GM19452 (cell line): ENCODE measurements around the gene NFYA.
A peak's percentile ranks its signal among the peaks of the same experiment; 100 is the strongest.

ENCODE experiments used
- ATAC-seq: cut with Tn5 transposase; IDR thresholded peaks from one replicate; pipeline ENCODE4 v1.9.1; 2021; ENCODE audit not compliant: unreplicated experiment

The NFYA gene

DNA sequence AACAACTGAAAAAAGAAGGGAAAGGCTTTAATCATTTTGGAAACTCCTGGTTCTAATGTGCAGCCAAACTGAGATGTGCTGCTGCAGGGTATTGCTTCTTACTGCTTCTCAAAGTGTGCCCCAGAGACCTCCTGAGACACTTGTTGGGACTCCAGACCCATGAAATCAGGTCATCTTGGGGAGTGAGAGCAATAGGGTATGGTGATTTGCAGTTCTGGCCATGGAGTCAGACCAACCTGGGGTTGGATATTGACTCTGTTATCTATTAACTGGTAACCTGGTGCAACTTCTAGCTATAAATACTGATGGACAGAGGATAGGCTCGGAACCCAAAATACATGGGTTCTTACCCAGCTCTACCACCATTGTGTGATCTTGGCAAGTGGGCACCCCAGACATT, 26.7 kb upstream of the NFYA start:
- no peak for ATAC-seq

DNA sequence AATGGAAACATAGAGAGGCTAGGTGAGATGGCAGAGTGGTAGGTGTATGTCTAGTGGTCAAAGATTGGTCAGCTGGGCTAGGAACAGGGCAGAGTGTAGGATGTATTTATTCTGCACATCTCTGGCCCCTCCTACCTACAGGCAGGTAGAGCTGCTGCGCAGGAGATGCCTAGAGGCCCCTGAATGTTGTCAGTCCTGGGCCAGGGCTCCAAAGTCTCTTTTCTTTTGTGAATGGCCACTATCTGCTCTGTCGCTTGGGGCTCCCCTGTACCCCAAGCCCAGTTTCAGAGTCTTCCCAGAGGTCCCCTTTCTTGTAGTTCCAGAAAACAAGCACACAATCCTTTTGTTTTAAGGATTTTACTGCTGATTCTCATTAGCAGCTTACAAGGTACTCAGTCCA, 25.5 kb upstream of the NFYA start:
- no peak for ATAC-seq

DNA sequence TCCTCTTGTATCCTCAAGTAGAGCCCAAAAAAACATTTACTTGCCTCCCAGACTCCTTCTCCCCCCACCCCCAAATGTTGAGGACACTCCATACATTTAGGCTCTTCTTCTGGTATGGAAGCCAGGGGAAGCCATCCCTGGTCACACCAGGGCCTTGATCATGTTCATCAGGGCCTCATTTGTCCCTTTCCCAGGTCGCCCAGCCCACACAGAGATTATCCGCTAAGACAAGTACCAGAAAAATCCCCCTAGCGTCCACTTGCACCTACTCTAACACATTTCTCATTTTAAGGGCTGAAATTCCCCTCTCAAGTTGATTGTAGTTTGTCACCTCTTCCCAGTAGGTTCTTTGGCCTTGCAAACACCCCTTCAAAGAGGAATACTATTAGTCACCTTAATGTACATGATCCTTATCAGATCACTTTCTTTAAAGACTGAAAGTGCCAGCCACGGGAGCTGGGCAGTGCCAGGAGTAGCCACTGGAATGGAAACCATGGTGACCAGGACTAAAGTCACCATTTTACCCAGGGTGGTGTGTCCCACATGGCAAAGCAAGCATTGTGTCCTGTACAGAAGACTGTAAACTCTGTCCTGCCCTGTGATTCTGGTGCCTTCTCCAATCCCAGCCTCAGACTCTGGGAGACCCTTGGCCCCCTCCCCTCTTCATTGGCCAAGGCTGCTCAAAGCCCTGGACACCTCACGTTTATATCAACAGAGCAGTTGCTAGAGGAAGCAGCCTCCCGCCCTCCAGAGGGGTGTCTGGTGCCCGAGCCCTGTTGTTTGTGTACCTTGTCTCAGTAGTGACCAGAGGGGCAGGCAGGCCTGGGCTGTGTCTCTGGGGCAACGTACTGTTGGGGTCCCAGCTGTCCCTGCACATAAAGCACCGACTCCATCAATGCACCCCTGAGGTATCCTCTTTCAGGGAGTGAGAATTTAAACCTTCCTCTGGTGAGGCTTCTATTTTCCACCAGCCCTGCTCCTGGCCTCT, 24.7 kb upstream of the NFYA start:
- no peak for ATAC-seq

DNA sequence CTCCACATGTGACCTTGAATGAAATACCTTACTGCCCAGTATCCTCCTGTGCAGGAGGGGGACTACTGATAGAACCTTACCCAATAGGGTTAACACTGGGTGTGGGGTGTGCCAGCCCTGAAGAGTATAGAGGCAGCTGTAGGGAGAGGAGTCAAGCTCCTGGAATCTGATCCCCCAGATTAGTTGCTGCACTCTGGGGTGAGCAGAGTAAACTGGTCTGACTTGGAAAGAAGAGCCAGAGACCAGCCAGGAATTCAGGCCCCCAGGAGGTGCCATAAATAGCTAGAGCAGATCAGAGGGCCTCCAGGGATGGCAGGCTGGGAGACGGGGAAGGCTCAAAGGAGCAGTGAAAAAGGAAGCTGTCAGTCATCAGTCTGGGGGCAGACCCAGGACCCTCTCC, 23.3 kb upstream of the NFYA start:
- ATAC-seq, result no peak

DNA sequence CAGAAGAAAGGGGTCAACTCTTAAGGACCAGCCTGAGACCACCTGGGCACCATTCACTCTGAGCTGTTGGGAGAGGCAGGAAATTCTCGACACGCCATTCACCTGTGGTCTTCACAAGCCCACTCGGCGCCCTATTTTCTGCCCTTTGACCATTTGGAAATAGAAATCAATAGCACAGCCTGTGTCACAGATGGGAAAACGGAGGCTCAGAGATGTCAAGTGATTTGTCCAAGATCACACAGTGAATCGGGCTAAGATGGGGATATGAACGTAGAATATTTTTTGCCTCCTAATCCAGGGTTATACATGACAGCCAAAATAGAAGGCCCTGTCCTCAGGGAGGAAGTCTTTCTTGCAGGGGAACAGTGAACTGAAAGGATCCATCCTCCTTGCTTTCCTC, 22.8 kb upstream of the NFYA start:
- ATAC-seq, result no peak

DNA sequence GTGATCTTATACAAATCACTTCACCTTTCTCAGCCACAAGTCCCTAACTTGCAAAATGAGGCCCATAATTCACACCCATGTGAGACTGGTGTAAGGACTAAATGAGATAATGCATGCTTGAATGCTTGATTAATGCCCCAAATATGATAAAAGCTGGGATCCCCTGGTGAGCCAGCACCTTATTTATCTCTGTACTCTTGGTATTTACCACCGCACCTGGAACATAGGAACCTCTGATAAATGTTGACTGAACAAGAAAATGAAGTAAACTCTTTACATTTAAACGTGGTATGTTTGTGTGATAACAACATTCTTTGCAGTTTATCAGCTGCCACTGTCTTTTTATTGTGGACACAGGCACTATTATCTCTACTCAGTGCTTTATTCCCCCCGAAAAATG, 22.2 kb upstream of the NFYA start:
- no peak for ATAC-seq

DNA sequence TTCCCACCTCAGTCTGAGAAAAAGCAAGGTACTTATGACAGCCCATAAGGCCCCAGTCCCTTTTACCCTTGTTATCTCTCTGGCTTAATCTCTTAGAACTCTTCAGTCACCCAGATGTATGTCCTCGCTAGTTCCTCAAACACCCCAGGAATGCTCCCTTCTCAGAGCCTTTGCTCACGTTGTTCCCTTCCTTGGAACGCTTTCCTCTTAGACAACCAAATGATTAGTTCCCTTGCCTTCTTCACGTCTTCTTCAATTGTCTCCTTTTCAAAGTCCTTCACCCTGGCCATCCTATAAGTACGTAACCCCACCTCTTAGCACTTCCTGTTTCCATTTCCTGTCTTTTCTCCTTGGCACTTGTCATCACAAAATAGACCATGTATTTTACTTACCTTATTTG, 20.9 kb upstream of the NFYA start:
- no peak for ATAC-seq

DNA sequence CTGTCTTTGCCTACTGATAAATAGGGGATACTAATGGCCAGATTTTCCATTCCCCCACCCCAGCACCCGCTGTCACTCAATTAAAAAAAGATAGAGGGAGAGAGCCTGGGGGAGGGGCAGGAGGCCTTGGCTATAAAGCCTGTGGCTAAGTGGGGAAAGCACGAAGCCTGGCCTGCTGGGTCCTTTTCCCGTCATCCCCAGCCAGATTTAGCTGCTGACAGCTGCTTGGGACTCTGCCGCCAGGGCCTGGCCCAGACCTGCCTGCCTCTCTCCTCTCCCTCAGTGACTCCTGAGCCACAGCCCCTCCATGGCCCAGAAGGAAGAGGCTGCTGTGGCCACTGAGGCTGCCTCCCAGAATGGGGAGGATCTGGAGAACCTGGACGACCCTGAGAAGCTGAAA, 19.7 kb upstream of the NFYA start, which contains the start of gene APOBEC2:
Gene APOBEC2, plus strand, starts transcription at position 162 of the 400 bp plus-strand sequence. Its CDS starts 146 bp downstream, at position 308.
- ATAC-seq, result no peak

DNA sequence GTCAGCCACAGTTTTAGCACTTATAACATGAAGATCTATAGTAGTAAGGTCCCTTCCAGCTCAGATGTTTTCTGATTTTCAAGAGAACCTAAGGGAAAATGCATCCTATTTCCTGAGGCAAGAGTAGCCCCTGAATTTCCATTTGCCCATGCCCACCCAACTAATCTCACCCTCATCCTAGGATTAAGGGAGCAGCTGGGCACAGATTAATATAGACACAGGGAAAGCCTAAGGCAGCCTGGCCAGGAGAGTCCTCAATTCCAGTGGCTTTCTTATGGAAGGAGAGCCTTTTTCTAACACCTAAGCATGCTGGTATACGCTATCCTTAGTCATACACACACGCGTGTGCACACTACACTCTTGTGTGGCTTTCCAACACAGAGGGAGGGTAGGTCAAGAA, 18.3 kb upstream of the NFYA start:
- no peak for ATAC-seq

DNA sequence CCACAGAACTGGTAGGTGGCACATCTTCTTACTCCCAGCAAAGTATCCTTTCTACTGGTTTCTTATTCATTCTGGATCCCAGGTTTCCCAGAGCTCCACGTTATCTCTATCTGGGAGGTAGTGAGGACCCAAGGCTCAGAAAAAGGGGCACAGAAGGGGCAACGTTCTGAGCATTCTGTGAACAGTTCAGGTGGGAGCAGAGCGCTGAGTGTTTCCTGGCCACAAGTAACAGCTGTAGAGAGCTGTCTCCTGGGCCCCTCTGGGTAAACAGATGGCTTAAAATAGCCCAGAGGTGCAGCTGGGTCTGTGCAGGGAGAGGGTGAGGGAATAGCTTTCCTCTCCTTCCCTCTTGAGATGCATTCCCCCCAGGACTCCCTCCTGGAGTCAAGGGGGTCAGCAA, 17.6 kb upstream of the NFYA start:
- no peak for ATAC-seq

DNA sequence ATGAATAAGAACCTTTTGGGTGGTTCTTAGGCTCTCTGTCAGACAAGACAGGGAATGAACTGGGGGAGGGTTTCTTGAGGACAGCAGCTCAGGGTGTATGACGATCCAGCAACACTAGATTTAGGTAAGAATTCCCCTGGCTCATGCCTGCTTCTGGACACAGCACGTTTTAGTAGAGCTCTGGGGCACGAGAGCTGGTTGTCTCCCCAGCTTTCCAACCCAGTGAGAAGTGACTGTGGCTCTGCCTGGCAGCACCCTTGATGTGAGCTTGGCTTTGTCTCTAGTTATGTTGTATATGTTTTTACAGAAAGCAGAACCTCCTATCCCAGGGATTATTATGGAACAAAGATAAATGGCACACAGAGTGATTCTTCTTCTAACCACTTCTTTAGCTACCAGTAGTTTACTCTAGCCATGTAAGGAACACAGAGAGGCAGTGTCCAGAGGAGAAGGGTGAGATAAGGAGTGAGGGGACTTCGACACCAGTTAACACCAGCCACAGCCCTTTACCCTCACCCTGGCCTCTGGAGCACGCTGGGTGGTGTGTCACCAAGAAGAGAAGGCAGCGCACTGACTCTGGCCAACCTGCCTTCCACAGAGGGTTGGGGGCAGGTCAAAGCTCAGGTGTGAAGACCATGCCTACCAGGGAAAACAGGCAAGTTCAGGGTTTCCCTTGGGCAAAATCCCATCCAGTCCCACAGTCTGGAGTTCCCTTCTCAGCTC, 15.8 kb upstream of the NFYA start:
- ATAC-seq, result no peak

DNA sequence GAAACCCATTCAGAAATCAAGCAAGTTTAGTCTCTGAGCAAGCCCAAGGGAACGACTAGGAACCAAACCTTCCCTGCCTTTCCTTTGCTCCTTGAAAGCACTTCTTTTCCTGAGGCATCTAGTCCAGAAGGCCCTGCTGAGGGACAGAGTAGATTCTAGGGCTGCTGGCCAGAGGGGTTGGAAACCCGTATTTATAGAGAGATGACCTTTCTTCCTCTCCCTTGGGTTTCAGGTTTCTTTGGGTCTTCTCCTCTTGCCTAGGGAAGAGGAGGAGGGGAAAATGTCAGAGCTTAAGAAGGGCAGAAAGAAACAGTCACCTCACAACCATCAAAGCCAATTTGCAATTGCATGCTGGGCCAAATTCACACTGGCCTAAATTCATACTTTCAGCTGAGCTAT, 14.0 kb upstream of the NFYA start:
- no peak for ATAC-seq

DNA sequence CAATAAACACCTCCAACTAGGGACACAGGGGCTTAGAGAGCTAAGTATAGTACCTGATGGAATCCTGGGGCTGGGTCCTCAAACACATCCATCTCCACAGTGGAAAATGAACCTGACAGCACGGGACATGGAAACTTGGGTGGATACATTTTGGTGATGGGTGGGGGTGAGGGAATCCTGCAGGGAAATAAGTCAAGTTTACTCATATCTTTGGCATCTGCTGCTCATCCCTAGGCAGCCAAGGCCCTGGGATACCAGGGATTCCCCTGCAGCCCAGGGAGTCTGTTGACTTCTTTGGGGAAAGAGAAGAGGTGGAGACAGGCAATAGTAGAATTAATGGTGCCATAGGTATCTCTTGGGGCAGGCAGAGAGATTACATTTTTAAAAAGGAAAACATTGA, 13.2 kb upstream of the NFYA start:
- no peak for ATAC-seq

DNA sequence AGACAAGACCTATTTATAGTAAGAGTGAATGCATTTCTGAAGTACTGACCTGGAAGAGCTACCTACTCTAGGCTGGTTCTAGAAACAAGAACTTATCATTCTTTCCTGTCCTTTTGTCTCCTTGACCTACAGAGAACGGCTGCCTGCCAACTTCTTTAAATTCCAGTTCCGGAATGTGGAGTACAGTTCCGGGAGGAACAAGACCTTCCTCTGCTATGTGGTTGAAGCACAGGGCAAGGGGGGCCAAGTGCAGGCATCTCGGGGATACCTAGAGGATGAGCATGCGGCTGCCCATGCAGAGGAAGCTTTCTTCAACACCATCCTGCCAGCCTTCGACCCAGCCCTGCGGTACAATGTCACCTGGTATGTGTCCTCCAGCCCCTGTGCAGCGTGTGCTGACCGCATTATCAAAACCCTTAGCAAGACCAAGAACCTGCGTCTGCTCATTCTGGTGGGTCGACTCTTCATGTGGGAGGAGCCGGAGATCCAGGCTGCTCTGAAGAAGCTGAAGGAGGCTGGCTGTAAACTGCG, 11.5 kb upstream of the NFYA start:
- no peak for ATAC-seq

DNA sequence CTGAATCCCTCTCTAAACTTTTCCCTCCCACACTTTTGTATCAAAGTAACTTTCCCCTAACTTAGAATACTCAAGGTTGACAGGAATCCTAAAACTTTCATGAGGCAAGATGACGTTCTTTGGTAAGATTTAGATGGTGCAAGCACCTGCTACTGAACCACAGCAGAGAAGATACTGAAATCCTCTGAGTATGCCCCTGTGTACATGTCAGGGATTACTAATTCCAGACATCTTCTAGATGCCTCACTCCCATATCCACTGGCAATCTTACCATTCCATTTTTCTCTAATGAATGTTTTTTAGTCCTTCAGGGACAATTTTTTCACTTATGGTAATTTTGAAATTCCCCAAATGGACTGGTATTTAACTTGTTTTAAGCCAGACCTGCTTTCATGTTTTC, 10.7 kb upstream of the NFYA start:
- no peak for ATAC-seq

DNA sequence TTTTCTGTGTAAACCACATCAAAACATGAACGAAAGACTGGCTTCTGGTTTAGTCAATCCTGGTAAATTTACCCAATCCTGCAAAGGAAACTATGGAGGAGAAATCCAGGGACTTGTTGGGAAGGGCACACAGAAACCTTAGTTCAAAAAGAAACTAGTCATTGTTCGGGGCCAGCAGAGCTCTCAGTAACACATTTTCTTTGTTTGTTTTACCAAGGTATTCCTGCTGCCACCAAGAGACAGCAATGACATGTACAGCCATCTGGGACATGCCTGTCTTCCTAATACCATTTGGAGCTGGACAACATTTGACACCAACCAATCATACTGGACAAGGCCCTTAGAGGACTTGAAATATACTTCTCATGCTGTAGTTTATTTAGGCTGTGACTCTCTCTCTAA, 8.9 kb upstream of the NFYA start:
- no peak for ATAC-seq

DNA sequence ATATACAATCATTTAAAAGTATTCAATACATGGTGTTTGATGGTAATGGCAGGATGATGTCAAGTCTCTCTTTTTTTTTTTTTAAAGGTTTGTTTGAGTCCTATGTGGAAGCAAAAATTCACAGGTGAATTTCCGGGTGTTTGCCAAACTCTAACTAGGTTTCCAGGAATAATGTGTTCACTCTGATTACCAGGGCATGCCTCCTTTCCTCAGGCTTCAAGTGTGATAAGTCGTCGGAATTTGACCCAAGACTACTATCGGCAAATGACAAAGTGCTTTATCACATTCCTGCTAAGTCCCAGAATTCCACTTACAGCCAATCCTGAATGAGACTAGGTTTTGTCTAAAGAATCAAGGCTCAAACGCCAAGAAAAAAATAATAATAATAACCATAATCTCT, 7.9 kb upstream of the NFYA start:
- ATAC-seq, result no peak

DNA sequence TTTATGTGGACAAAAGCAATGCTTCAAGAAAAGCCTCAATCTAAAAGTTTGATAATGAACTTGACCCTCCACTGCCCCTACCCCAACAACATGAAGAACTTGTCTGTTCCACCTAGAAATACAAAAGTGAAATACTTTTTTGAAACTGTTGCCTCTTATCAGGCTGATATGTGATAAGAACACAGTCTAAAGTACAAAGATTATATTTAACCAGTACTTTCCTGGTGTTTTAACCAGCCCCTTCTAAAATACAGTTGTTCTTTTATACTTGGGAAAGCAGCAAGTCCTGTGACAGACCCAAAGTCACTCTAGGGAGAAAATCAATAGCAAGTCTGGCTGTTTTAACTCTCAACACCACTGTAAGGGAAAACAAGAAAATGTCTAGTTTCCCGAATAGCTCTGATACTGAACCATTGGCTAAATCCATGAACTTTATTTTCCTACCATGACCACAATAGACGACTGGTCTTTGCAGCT, 7.2 kb upstream of the NFYA start:
- ATAC-seq, result no peak

DNA sequence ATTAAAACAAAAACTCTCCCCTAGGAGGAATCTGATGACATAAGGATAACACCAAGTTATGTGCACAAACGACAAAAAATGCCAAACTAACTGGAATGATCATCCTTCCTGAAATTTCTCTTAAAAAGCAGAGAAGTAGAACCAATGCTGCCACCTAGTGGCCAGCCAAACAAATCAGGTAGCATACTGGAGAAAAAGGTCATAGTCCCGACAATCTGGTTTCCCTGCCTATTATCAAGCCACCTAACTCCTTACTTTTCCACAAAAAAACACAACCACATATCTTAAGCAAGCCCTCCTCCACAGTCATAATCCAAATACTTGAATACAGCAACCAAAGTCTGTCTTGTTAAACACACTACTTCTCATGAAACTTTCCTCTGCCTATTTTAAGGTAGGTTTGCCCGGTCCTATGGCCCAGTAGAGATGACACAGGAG, 5.9 kb upstream of the NFYA start:
- ATAC-seq, result no peak

DNA sequence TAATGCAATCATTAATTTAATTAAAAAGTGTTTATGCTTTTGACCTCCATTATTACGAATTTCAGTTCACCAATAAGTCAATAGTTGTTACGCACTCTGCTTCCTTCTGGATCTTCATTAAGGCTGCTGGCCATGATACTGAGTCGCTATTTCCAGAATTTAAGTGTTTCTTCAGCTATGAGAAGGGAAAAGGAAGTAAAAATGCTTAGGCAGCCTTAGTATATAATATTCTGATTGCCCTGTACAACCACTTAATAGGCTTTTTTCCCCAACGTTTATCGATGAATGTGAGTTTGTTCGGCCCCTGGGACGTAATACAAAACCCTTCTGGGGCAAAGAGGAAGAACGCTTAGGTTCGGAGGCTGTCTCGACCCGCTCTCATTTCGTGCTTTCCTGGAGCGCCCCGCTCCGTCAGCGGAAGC, 1.3 kb upstream of the NFYA start:
- no peak for ATAC-seq

DNA sequence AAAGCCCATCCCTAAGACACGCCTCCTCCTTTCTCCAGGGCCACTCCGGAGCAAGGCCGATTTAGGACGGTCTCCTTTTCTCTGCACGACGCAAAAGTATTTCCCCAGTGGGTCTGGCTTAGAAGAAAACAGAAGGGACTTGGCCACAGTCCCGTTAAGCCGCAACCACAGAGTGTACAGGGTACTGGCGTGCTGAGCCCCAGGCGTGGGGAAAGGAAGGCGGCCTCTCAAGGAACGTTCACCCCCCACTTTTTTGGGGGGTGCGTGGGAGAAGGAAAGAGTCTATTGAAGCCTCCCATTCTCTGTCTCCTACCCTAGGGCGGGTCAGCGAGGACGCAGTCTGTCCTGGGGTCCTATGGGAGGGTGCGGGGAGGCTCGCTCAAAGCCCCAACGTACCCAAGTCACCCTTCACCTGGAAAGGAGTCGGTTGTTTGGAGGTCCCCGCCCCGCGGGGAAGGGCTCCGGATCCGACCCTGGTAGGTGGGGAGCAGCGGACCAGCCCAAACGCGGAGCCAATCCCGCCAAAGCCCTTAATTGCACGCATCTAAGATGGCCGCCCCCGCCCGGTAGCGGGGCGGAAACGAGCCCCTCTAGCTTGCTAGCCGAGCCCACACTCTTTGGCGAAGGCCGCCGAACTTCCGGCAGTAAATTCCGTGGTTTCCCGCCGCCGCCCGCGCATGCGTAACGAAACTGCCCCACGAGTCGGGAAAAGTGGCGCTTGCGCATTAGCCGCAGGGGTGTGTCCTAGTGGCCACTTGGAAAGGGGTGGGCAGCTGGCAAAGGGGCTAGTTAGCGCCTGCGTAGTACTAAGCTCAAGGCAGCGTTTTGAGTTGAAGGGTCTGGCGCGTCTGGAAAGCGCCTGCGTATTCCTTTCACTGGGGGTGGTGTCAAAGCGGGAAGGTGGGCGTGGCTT, 595 bp upstream of the NFYA start, which contains the start of gene OARD1:
Gene OARD1, minus strand, starts transcription at position 434 of the 913 bp plus-strand sequence. CDS start 722 bp downstream, outside the sequence.
- peak; percentile 61 for ATAC-seq
